Right atrium auricular region (tissue), 2 donors: Measurements from ENCODE around the gene LTBP1. TPM values are rescaled to one million over a fixed set of nuclear protein-coding genes. Genes with fewer than 3 reads are reported as not detected.

Experiments
- DNase-seq: peaks from one replicate; pipeline ENCODE4 v3.0.0-alpha.2; 2019; ENCODE audit warnings: low spot score
- H3K27ac ChIP-seq, 2 donors: fragments of 200-600 bp; sonication (generic); 1 replicate in 1 of 2; 2 replicates in 1 of 2; pipeline ENCODE4 v1.5.1; 2016 to 2019
- H3K27me3 ChIP-seq, 2 donors: fragments of 200-600 bp; sonication (generic); one replicate each; pipeline versions ENCODE4 v1.5.1 to v1.6.0; 2017 to 2019
- H3K36me3 ChIP-seq: fragments of 200-600 bp; sonication (generic); one replicate; pipeline ENCODE4 v1.5.1; 2016
- H3K4me1 ChIP-seq, 2 donors: fragments of 200-600 bp; sonication (generic); one replicate each; pipeline versions ENCODE4 v1.5.1 to v1.6.0; 2017 to 2019
- H3K4me3 ChIP-seq, 2 donors: fragments of 200-600 bp; sonication (generic); 1 replicate in 1 of 2; 2 replicates in 1 of 2; pipeline ENCODE4 v1.5.1; 2017 to 2019; ENCODE audit warnings: mild to moderate bottlenecking in 1 of 2, moderate library complexity in 1 of 2
- H3K9me3 ChIP-seq, 2 donors: fragments of 200-600 bp; sonication (generic); one replicate each; pipeline ENCODE4 v1.5.1; 2019
- CTCF ChIP-seq, 2 donors: fragments of 200-600 bp; sonication (generic); IDR thresholded peaks; one replicate each; pipeline ENCODE4 v1.5.1; 2019; ENCODE audit warnings: antibody characterized with exemption in 2 of 2
- microRNA-seq, 2 donors: library from miRNA; unstranded; fragments of <30 nt; microRNA quantifications; one replicate each; pipeline ENCODE4, GENCODE V29; 2016 to 2017; ENCODE audit warnings: borderline number of aligned reads in 2 of 2, borderline replicate concordance in 1 of 2
- total RNA-seq, 2 donors: library from RNA; depleted of rRNA; stranded (reverse); fragments of >200 nt; gene quantifications; one replicate each; pipeline ENCODE4 v1.1.0, GENCODE V29; 2016

The LTBP1 gene
- total RNA-seq, 2 donors from 2014 or later = 168 to 291 TPM

DNA sequence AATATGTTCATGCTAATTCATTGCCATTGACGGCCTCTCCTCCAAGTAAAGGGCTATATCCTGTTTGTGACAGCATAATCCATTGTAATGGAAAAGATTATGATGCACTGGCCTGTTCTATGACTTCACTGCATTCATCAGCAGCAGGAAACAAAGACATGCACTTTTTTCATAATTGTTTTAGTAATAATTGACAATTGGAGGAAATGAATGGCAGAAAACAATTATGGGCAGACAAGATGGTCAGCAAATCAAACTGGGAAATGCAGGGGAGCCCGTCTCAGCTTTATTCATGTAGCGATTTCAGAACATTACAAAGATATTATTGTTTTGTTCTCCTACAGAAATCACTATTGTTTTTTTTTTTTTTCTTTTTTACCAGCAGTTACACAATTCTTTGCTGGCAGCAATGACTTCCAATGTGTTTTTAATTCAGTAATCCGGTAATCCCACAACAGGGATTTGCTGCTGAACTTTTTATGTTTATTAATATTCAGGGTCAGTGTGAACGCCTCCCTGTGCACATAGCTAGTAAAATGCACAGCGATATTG is 495.9 kb downstream of the LTBP1 start:
- no peaks in the 10 kb centered on the region for H3K36me3 ChIP-seq
- DNase-seq = no peak
- no peak overlapping the region for H3K4me3 ChIP-seq

DNA sequence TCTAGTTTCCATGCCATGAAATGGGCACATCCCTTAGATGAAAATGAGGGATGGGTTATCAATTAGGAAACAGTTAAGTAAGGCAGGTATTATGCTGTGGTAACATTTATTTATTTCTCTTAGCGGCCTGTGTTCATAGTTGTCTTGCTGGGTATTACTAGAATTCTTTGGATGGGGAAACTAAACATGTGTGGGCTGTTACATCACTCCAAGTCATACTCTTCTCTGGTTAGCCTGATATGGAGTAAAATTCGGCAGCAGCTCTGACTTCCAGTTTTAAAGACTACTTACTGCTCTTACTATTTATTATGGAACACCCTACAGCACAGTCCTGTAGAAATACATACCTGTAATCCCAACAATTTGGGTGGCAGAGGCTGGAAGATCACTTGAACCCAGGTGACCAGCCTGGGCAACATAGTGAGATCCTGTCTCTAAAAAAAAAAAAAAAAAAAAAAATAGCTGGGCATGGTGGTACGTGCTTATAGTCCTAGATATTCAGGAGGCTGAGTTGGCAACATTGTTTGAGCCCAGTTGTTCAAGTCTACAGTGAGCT is 496.6 kb downstream of the LTBP1 start:
- no peak for TF ChIP-seq CTCF (IDR thresholded peaks at IDR 0.05)
- Histone ChIP-seq H3K27me3 (no peaks in the 10 kb centered on the region), H3K4me3 (no peak overlapping the region), H3K9me3 (no peaks in the 10 kb centered on the region), H3K27ac (peak overlapping the region; percentile 47 to 51), H3K4me1 (peaks cover 0 to 25% of the 10 kb centered on the region in 2 donors), H3K36me3 (no peaks in the 10 kb centered on the region)
- no peak for DNase-seq

More for the DNA sequence above, 495.9 kb downstream of the LTBP1 start:
- Histone ChIP-seq H3K27me3 (no peaks in the 10 kb centered on the region), H3K9me3 (no peaks in the 10 kb centered on the region), H3K27ac (peak overlapping the region; percentile 47 to 51), H3K4me1 (peaks cover 0 to 25% of the 10 kb centered on the region in 2 donors)
- TF ChIP-seq CTCF (IDR thresholded peaks at IDR 0.05) = no peak

GRCh38 chr2:33444967-33445366 is 498.2 kb downstream of the LTBP1 start:
- H3K9me3 ChIP-seq = no peaks in the 10 kb centered on the region
- H3K36me3 ChIP-seq = no peaks in the 10 kb centered on the region
- H3K27me3 ChIP-seq = no peaks in the 10 kb centered on the region
- peaks cover 0 to 16% of the 10 kb centered on the region in 2 donors for H3K4me1 ChIP-seq
- TF ChIP-seq CTCF (IDR thresholded peaks at IDR 0.05) = no peak
- DNase-seq = no peak
- H3K4me3 ChIP-seq = no peak overlapping the region
- peak overlapping the region; percentile 55 to 57 for H3K27ac ChIP-seq

GRCh38 chr2:33448220-33448899 is 501.6 kb downstream of the LTBP1 start:
- no peak for TF ChIP-seq CTCF (IDR thresholded peaks at IDR 0.05)
- DNase-seq = no peak
- H3K4me1 ChIP-seq = peaks cover 0 to 16% of the 10 kb centered on the region in 2 donors
- H3K27me3 ChIP-seq = no peaks in the 10 kb centered on the region
- H3K9me3 ChIP-seq = peaks cover 0 to 20% of the 10 kb centered on the region in 2 donors
- H3K36me3 ChIP-seq = no peaks in the 10 kb centered on the region
- H3K27ac ChIP-seq = no peak overlapping the region
- no peak overlapping the region for H3K4me3 ChIP-seq

Small RNAs within 50 kb of the gene (microRNA-seq; reads per million reads assigned to microRNA genes)
- gene MIR4430 = 0 reads per million in 2 donors
